GM18951 (cell line): ENCODE results near the gene KCNJ1.

ENCODE experiments used
- POLR2A ChIP-seq: IDR thresholded peaks from 4 replicates; pipeline ENCODE4 v1.6.1; 2011; ENCODE audit warnings: mild to moderate bottlenecking; ENCODE audit not compliant: insufficient read length, insufficient read depth; ENCODE audit errors: extremely low read depth
- in situ Hi-C: fragments of 300-500 bp; cut with MboI; formaldehyde crosslinking; loops from one replicate; pipeline ENCODE4 v1.12.0; 2022; ENCODE audit warnings: low sequenced_read_pairs, mixed read lengths, inconsistent platforms; ENCODE audit not compliant: unreplicated experiment

KCNJ1 gene

GRCh38 chr11:128905345-128906184 lies 38.5 kb upstream of the KCNJ1 start:
- TF ChIP-seq POLR2A = no peak
- in situ Hi-C loops = no loop called here

GRCh38 chr11:128904656-128905344 lies 37.7 kb upstream of the KCNJ1 start:
- TF ChIP-seq POLR2A = no peak
- in situ Hi-C loops = no loop called here

DNA sequence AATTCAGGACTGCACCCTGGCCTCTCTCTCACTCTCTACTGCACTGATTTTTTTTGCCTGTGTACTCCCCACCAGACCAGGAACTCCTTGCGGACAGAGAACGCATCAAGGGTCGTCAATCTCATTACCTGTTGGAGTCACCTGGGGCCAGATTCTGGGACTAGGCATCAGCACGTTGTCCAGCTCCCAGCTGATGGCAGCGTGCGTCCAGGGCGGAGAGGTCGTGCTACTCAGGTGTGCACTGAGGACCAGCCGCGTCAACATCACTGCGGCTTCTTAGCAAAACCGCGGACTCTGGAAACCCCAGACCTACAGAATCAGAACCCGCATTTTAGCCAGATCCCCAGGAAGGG lies 37.2 kb upstream of the KCNJ1 start:
- TF ChIP-seq POLR2A = no peak

DNA sequence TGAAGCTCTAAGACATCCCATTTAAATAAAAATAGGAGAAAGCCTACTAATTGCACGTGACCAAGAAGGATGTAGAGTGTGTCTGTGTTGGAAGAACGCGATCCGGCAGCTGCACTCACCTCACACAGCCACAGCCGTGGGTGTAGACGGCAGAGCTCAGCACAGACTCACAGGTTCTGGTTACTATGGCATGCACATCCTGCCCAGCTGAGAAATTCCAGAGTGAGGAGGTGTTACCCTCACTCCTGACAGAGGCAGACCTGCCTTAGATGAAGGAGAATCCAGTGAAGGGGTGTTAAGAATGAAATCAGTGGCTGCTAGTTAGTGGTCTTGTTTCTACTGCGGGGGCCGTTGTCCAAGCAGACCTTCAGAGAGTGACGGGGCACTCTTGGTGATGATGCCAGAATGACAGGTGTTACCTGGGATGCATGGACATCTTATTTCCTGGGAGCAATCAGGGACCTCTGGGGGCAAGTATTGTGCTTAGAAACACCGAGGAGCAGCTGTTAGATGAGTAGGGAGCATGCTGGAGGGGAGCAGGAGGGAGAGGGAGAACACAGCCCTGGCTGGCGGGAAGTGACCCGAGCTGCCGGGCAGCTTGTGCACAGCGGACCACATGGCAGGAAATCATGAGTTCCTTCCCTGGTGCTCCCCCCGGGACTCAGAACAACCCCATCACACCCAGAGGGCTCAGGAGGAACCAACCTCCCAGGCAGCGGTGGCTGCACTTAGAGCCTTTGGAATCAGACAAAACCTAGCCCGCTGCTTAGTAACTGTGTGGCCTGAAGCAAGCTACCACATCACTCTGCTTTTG lies 36.4 kb upstream of the KCNJ1 start:
- TF ChIP-seq POLR2A = no peak

More for the DNA sequence above, 37.2 kb upstream of the KCNJ1 start:
- in situ Hi-C loops = no loop called here

DNA sequence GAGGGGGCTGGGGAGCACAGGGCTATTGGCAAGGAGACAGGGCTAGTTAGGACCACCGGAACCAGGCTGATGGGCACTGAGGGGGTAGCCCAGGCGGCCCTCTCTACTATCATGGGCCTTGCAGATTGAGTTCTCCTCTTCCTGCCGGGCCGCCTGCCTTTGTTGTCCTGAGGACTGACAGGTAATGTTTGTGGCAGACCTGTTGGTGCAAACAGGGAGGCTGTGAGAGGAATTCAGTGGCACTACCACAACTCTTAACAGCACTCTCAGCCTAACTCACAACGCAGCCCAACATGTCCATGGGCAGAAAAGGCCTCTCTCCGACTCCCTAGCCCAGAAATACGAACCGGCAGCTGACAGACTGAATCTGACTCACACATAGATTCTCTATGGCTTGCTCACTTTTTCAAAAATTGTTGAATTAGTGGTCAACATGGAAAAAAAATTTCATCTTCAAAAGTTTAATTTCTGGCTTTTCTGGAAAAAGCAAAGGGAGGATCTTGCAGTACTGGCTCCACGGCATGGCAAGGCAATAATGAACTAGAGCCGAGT lies 35.5 kb upstream of the KCNJ1 start:
- no peak for TF ChIP-seq POLR2A
- in situ Hi-C loops = no loop called here

More for the DNA sequence above, 36.4 kb upstream of the KCNJ1 start:
- in situ Hi-C loops = no loop called here

DNA sequence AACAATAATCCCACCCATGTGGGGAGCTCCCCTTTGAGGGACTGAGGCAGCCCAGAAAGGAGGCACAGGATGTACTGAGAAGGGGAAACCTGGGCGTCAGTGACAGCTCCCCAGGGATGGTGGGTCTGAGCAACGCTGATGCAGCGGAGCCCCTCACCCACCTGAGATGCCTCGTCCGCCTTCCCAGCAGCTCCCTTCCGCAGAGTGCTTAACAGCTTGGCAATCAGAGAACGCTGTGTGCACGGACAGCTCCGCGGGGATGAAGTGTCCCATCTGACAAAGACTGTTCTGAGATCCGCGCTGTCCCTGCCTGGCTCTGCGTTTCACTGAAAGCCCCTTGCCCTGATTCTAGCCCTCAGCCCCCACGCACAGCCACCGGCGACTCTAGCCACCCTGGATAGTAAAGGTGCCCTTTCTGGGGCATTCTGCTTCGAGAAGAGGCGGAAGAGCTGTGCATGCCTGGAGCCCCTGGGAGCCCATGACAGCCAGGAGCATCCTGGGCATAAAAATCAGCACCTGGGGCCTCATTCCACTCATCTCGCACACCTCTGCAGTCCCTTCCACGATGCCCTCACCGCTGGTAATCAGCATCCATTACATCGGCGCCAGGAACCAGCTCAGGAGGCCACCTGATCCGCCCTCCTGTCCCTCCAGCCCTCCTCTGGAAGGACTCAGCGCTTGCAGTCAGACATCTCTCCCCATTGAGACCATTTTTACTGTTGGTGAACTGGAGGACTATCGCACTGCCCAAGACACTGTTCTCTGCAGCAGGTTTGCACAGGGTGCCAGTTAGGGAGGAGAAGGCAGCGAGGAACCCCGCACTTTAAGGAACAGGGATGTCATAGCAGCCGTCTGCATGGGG lies 34.8 kb upstream of the KCNJ1 start:
- no peak for TF ChIP-seq POLR2A
- in situ Hi-C loops = no loop called here

GRCh38 chr11:128900468-128900867 lies 33.4 kb upstream of the KCNJ1 start:
- TF ChIP-seq POLR2A = no peak
- in situ Hi-C loops = no loop called here

DNA sequence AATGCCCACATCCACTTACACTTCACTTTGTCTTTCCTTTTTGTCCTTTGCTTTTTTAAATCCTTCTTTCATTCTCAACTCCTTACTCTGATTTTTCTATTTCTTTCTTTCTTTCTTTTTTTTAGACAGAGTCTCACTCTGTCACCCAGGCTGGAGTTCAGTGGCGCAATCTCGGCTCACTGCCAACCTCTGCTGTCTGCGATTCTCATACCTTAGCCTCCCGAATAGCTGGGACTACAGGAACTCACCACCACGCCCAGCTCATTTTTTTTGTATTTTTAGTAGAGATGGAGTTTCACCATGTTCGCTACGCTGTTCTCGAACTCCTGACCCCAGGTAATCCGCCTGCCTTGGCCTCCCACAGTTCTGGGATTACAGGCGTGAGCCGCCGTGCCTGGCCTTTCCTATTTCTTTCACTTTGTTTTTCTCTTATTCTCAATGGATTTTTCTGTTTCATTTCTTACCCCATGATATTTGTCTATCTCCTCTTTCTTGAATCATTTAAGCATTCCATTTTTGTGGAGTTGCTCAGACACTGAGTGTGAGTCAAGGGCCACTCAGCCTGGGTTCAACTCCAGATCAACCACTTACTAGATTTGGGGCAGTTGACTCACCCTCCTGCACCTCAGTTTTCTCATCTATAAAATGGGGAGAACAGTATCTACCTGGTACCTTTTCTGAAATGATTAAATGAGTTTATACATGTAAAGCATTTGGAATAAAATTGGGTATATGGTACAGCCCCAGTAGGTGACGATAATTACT lies 31.7 kb upstream of the KCNJ1 start:
- in situ Hi-C loops = no loop called here
- no peak for TF ChIP-seq POLR2A

DNA sequence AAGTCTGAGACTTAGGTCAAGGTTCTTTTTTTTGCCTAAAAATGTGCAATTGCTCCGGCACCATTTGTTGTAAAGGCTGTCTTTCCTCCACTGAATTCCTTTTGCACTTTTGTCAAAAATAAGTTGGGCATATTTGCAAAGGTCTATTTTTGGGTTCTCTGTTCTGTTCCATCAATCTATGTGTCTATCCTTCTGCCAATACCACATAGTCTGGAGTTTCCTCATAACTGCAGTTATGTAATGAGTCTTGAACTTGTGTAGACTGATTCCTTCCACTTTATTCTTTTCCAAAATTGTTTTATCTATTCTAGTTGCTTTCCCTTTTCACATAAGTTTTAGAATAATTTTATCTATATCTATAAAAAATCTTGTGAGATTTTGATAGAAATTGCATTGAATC lies 30.7 kb upstream of the KCNJ1 start:
- no peak for TF ChIP-seq POLR2A
- in situ Hi-C loops = no loop called here

GRCh38 chr11:128896356-128896755 lies 29.3 kb upstream of the KCNJ1 start:
- in situ Hi-C loops = no loop called here
- TF ChIP-seq POLR2A = no peak

DNA sequence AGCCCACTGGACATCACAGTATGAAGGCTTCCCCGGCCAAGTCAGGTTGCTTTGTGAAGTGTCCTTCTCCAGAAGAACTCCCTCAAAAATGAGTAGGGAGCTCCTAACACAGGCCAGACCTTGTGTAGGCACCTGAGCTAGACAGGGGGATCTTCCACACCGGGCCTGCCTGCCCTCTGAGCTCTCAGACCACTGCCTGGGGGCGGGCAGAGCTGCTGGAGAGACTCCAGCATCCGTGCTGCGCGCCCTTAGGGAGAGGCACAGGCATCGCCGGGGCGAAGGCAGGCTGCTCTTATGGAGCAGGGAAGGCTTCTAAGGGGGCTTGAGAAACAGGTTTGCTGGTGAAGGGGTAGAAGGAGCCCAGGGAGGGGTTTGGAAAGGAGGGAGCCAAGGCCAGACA lies 28.4 kb upstream of the KCNJ1 start:
- TF ChIP-seq POLR2A = no peak
- in situ Hi-C loops = no loop called here

GRCh38 chr11:128894685-128895084 lies 27.6 kb upstream of the KCNJ1 start:
- no peak for TF ChIP-seq POLR2A
- in situ Hi-C loops = no loop called here
